Mucosa of descending colon (tissue), 3 donors: ENCODE results near the gene DUS1L. TPM values are rescaled to one million over a fixed set of nuclear protein-coding genes. Genes with fewer than 3 reads are reported as not detected.

ENCODE experiments used
- ATAC-seq: fragments of 200-7000 bp; cut with Tn5 transposase; one replicate; pipeline ENCODE4 v1.9.1; 2020; ENCODE audit warnings: mild to moderate bottlenecking, moderate library complexity
- DNase-seq, 3 donors: peaks; one replicate each; pipeline ENCODE4 v3.0.0-alpha.2; 2020
- H3K36me3 ChIP-seq: fragments of 200-600 bp; one replicate; pipeline ENCODE4 v1.8.0; 2021; ENCODE audit warnings: low read depth, mild to moderate bottlenecking
- H3K4me1 ChIP-seq: fragments of 200-600 bp; one replicate; pipeline ENCODE4 v1.8.0; 2021; ENCODE audit warnings: low read depth, mild to moderate bottlenecking
- H3K4me3 ChIP-seq: fragments of 200-600 bp; one replicate; pipeline ENCODE4 v1.8.0; 2021; ENCODE audit warnings: mild to moderate bottlenecking
- H3K9me3 ChIP-seq: fragments of 200-600 bp; one replicate; pipeline ENCODE4 v1.8.0; 2021; ENCODE audit warnings: mild to moderate bottlenecking
- intact Hi-C, 2 donors: fragments of 100-400 bp; cut with DNase I in 1 of 2; cut with micrococcal nuclease in 1 of 2; formaldehyde crosslinking; loops; one replicate each; pipeline versions ENCODE4 v1.11.0 to v1.11.1; 2022; cut with DNase I, micrococcal nuclease
- total RNA-seq, 3 donors: library from RNA; stranded (reverse); fragmentation: NEBNext Ultra II Directional in 2 of 3; extraction: Animal tissue kit (Norgen Biotek cat#: 25700) in 2 of 3; gene quantifications; one replicate each; pipeline versions ENCODE4 v1.2.1 to v1.2.4, GENCODE V29; 2021 to 2023
- TF ChIP-seq, protein P1 (sequence below): fragments of 200-600 bp; IDR thresholded peaks from one replicate; pipeline ENCODE4 v1.8.0; 2022; ENCODE audit warnings: antibody characterized with exemption, mild to moderate bottlenecking
- donor health status: DM: no; HTN: no; CAD: no; lungs with moderate emphysema.
- donor health status: DM: no; HTN: no; CAD: no.
- donor health status: DM: no; HTN: yes; CAD: no.

DUS1L gene
- total RNA-seq, 3 donors from 2014 or later: 99.8 to 143 (median 138) TPM

GRCh38 chr17:82108038-82108437 lies 42.4 kb upstream of the DUS1L start:
- Histone ChIP-seq H3K4me1 (peaks cover 24% of the 10 kb centered on the region), H3K9me3 (no peaks in the 10 kb centered on the region), H3K4me3 (no peak overlapping the region), H3K36me3 (no peaks in the 10 kb centered on the region)
- TF ChIP-seq, protein P1, sequence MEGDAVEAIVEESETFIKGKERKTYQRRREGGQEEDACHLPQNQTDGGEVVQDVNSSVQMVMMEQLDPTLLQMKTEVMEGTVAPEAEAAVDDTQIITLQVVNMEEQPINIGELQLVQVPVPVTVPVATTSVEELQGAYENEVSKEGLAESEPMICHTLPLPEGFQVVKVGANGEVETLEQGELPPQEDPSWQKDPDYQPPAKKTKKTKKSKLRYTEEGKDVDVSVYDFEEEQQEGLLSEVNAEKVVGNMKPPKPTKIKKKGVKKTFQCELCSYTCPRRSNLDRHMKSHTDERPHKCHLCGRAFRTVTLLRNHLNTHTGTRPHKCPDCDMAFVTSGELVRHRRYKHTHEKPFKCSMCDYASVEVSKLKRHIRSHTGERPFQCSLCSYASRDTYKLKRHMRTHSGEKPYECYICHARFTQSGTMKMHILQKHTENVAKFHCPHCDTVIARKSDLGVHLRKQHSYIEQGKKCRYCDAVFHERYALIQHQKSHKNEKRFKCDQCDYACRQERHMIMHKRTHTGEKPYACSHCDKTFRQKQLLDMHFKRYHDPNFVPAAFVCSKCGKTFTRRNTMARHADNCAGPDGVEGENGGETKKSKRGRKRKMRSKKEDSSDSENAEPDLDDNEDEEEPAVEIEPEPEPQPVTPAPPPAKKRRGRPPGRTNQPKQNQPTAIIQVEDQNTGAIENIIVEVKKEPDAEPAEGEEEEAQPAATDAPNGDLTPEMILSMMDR: no peak
- DNase-seq (no peak), ATAC-seq (no peak)
- intact Hi-C loops: no loop called here

DNA sequence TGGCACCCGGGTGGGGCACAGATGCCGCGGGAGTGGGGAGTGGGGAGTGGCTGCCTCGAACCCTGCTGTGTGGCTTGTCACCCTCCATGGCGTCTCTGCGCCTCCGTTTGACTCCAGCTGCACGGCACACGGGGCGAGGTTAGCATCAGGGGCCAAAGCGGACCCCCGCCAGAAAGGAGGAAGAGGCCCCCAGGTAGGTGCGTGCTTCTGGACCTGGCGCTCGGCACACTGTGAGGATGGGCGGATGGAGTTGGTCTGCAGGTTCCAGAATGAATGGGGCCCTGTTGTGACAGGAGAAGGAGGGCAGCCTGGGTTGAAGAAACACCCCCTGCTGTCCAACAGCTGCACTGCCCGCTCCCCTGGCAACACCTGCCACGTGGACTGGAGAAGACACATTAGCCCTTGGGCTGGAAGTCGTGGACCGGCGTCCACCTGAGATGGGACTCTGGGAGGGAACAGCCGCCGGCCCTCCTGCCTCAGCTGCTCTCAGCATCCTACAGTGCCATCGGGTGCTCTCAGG lies 41.8 kb upstream of the DUS1L start:
- DNase-seq (peak in 1 of 3 donors; percentile 52), ATAC-seq (no peak)
- Histone ChIP-seq H3K4me3 (no peak overlapping the region), H3K9me3 (no peaks in the 10 kb centered on the region), H3K4me1 (peaks cover 24% of the 10 kb centered on the region), H3K36me3 (no peaks in the 10 kb centered on the region)
- intact Hi-C loops: no loop called here
- TF ChIP-seq, protein P1: no peak

GRCh38 chr17:82106688-82107305 lies 41.2 kb upstream of the DUS1L start:
- no peaks in the 10 kb centered on the region for H3K9me3 ChIP-seq
- intact Hi-C loops: no loop called here
- TF ChIP-seq, protein P1: no peak
- ATAC-seq (peak; percentile 1), DNase-seq (peak in 1 of 3 donors; percentile 52)
- no peak overlapping the region for H3K4me3 ChIP-seq
- H3K4me1 ChIP-seq: peaks cover 24% of the 10 kb centered on the region
- no peaks in the 10 kb centered on the region for H3K36me3 ChIP-seq

DNA sequence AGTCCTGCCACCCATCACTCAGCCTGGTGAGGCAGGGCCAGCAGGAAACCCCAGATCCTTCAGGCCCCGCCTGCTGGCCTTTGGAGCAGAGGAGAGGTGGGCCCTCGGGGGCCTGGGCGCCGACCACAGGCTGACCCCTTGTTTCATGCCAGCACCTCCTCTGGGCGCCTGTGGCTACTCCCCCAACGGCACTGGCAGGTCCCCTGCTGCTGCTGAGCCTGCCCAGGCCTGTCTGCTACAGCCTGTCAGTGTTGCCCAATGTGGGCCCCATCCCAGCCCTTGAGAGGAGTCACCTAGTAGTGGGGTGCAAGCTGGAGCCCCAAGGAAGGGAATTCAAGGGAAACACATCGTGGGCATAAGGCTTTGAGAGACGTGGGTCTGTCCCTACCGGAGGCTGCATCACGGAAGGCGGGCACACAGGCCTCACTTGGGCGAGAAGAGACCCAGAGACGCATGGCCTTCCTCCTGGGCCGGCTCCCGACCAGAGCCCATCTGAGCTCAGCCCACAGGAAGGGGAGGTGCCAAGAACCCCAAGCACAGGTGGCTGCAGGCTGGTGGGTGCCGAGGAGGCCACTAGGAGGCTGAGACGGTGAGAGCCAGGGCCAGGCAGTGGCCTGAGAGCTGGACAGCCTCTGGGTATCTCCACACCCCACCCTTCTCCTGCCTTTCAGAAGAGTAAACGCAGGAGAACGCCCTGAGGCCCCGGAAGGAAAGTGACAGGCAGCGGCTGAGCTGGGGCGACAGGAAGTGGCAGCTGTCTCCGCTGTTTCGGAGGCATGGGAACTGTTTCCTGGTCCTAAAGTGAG lies 40.5 kb upstream of the DUS1L start:
- no peaks in the 10 kb centered on the region for H3K36me3 ChIP-seq
- peaks cover 29% of the 10 kb centered on the region for H3K4me1 ChIP-seq
- no peaks in the 10 kb centered on the region for H3K9me3 ChIP-seq
- DNase-seq: peak; percentile 71 to 87 (median 84)
- ATAC-seq: peak; percentile 87
- H3K4me3 ChIP-seq: no peak overlapping the region
- intact Hi-C loops: no loop called here
- TF ChIP-seq, protein P1: no peak

- DNase-seq (peak in 1 of 3 donors; percentile 60), ATAC-seq (no peak)
- no peaks in the 10 kb centered on the region for H3K9me3 ChIP-seq
- peaks cover 34% of the 10 kb centered on the region for H3K4me1 ChIP-seq
- H3K4me3 ChIP-seq: no peak overlapping the region
- TF ChIP-seq, protein P1: no peak
- no peaks in the 10 kb centered on the region for H3K36me3 ChIP-seq
- intact Hi-C loops: no loop called here
Measured at GRCh38 chr17:82105417-82105881, 39.8 kb upstream of the DUS1L start.
